DND-41 (cell line): Measurements from ENCODE around the gene EBF4.

Experiments used
- EZH2 ChIP-seq: IDR thresholded peaks from 3 replicates; pipeline ENCODE4 v1.6.1; 2012; ENCODE audit warnings: borderline replicate concordance, low read depth, mild to moderate bottlenecking, moderate library complexity, low read length, inconsistent platforms; ENCODE audit not compliant: severe bottlenecking
- TF ChIP-seq, protein P1 (sequence below): IDR thresholded peaks from 2 replicates; pipeline ENCODE4 v1.5.1; 2012; ENCODE audit warnings: borderline replicate concordance, low read length, moderate library complexity, mild to moderate bottlenecking; ENCODE audit not compliant: poor library complexity, severe bottlenecking; ENCODE audit errors: extremely low read depth

DNA sequence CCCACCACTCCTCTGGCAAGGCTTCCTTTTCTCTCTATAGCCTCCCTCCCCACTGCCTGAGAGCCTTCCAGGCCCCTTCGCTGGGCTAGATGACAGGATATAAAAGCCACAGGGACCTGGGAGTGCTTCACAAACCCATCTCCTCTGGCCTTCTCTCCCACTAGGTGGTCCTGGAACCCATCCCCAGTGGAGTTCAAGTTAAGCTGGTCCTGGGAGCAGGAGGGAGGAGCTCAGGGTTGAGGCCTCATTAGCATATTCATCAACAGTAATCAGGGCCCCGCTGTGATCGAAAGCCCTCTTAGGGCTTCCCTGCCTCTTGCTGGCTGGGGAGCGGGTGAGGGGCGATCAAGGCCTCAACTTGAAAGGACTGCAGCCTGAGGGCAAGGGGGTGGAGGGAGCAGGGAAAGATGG lies 9.1 kb downstream of the EBF4 start:
- TF ChIP-seq, protein P1, sequence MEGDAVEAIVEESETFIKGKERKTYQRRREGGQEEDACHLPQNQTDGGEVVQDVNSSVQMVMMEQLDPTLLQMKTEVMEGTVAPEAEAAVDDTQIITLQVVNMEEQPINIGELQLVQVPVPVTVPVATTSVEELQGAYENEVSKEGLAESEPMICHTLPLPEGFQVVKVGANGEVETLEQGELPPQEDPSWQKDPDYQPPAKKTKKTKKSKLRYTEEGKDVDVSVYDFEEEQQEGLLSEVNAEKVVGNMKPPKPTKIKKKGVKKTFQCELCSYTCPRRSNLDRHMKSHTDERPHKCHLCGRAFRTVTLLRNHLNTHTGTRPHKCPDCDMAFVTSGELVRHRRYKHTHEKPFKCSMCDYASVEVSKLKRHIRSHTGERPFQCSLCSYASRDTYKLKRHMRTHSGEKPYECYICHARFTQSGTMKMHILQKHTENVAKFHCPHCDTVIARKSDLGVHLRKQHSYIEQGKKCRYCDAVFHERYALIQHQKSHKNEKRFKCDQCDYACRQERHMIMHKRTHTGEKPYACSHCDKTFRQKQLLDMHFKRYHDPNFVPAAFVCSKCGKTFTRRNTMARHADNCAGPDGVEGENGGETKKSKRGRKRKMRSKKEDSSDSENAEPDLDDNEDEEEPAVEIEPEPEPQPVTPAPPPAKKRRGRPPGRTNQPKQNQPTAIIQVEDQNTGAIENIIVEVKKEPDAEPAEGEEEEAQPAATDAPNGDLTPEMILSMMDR = no peak
- no peak for TF ChIP-seq EZH2
